GM23338 (cell line): ENCODE data around the gene FNDC3B. TPM values are rescaled to one million over a fixed set of nuclear protein-coding genes. Genes with fewer than 3 reads are reported as not detected.

Experiments used
- ATAC-seq: fragments of 200-7000 bp; cut with Tn5 transposase; 3 replicates; pipeline ENCODE4 v1.9.1; 2020
- DNase-seq: peaks from one replicate; pipeline ENCODE4 v3.0.0-alpha.2; 2015; ENCODE audit warnings: low spot score
- H2AFZ ChIP-seq: fragments of 200-600 bp; sonication (generic); 2 replicates; pipeline ENCODE4 v1.8.0; 2016; ENCODE audit warnings: antibody characterized with exemption, mild to moderate bottlenecking, moderate library complexity
- H3F3A ChIP-seq: fragments of 200-600 bp; sonication (generic); replicated peaks from 2 replicates; pipeline ENCODE4 v1.8.0; 2017; ENCODE audit warnings: antibody characterized with exemption, mixed run types, low read depth
- H3K27ac ChIP-seq: fragments of 200-600 bp; sonication (generic); 2 replicates; pipeline ENCODE4 v1.6.1; 2016; ENCODE audit warnings: low read depth
- H3K27me3 ChIP-seq: fragments of 200-600 bp; sonication (generic); 2 replicates; pipeline ENCODE4 v1.8.0; 2016; ENCODE audit warnings: mild to moderate bottlenecking, mixed run types, moderate library complexity; ENCODE audit not compliant: insufficient read depth
- H3K36me3 ChIP-seq: fragments of 200-600 bp; sonication (generic); 2 replicates; pipeline ENCODE4 v1.8.0; 2016; ENCODE audit warnings: mild to moderate bottlenecking; ENCODE audit not compliant: insufficient read depth
- H3K4me1 ChIP-seq: fragments of 200-600 bp; sonication (generic); 2 replicates; pipeline ENCODE4 v1.8.0; 2016; ENCODE audit warnings: mild to moderate bottlenecking, moderate library complexity; ENCODE audit not compliant: insufficient read depth
- H3K4me2 ChIP-seq: fragments of 200-600 bp; sonication (generic); 2 replicates; pipeline ENCODE4 v1.7.1; 2017; ENCODE audit warnings: mixed run types
- H3K4me3 ChIP-seq: fragments of 200-600 bp; sonication (generic); 2 replicates; pipeline ENCODE4 v1.6.1; 2016; ENCODE audit warnings: mixed run types
- H3K79me2 ChIP-seq: fragments of 200-600 bp; sonication (generic); replicated peaks from 2 replicates; pipeline ENCODE4 v1.8.0; 2017; ENCODE audit warnings: mild to moderate bottlenecking; ENCODE audit not compliant: insufficient read depth
- H3K9me2 ChIP-seq: fragments of 200-600 bp; sonication (generic); 2 replicates; pipeline ENCODE4 v1.8.0; 2017; ENCODE audit not compliant: insufficient read depth
- H4K20me1 ChIP-seq: fragments of 200-600 bp; sonication (generic); replicated peaks from 2 replicates; pipeline ENCODE4 v1.8.0; 2017; ENCODE audit warnings: mild to moderate bottlenecking; ENCODE audit not compliant: insufficient read depth
- H3K27ac Mint-ChIP-seq: 2 replicates; pipeline ENCODE4 v1.8.0; 2020; ENCODE audit warnings: inconsistent platforms, mild to moderate bottlenecking, moderate library complexity, mixed read lengths
- H3K27me3 Mint-ChIP-seq: 3 replicates; pipeline ENCODE4 v1.8.0; 2022; ENCODE audit warnings: low read depth, mild to moderate bottlenecking, moderate library complexity, mixed read lengths, inconsistent platforms; ENCODE audit not compliant: insufficient read depth, poor library complexity
- H3K36me3 Mint-ChIP-seq: 3 replicates; pipeline ENCODE4 v1.8.0; 2021; ENCODE audit warnings: low read depth, mild to moderate bottlenecking, inconsistent platforms, moderate library complexity, mixed read lengths
- H3K4me1 Mint-ChIP-seq: 3 replicates; pipeline ENCODE4 v1.8.0; 2020; ENCODE audit warnings: mild to moderate bottlenecking, inconsistent platforms, mixed read lengths
- H3K4me3 Mint-ChIP-seq: 3 replicates; pipeline ENCODE4 v1.8.0; 2021; ENCODE audit warnings: moderate library complexity, mild to moderate bottlenecking, inconsistent platforms, mixed read lengths
- H3K9me3 Mint-ChIP-seq: 3 replicates; pipeline ENCODE4 v1.8.0; 2020; ENCODE audit warnings: moderate library complexity, mild to moderate bottlenecking, inconsistent platforms, mixed read lengths
- CREB1 ChIP-seq: fragments of 250-450 bp; sonication (Bioruptor Pico); IDR thresholded peaks from 2 replicates; pipeline ENCODE4 v1.5.0; 2020; ENCODE audit warnings: low read depth, mild to moderate bottlenecking, moderate library complexity
- CTCF ChIP-seq, 2 experiments: fragments of 200-600 bp in 1 of 2; sonication (generic) in 1 of 2; conservative IDR thresholded peaks; 2 replicates each; pipeline versions ENCODE4 v1.5.1 to v1.6.1; 2016 to 2017; ENCODE audit warnings: antibody characterized with exemption in 2 of 2, low read depth in 2 of 2, mild to moderate bottlenecking in 2 of 2, moderate library complexity in 1 of 2
- ETS1 ChIP-seq: IDR thresholded peaks from 2 replicates; pipeline ENCODE4 v1.6.1; 2016; ENCODE audit warnings: antibody characterized with exemption
- EZH2 ChIP-seq: fragments of 200-600 bp; sonication (generic); IDR thresholded peaks from one replicate; pipeline ENCODE4 v1.8.0; 2017; ENCODE audit warnings: antibody characterized with exemption, mild to moderate bottlenecking, low read depth; ENCODE audit not compliant: unreplicated experiment
- EZH2phosphoT487 ChIP-seq: fragments of 200-600 bp; sonication (generic); IDR thresholded peaks from one replicate; pipeline ENCODE4 v1.8.1; 2018; ENCODE audit warnings: antibody characterized with exemption; ENCODE audit not compliant: unreplicated experiment
- JUNB ChIP-seq: IDR thresholded peaks from one replicate; pipeline ENCODE4 v1.6.1; 2016; ENCODE audit warnings: antibody characterized with exemption; ENCODE audit not compliant: unreplicated experiment
- NANOG ChIP-seq: IDR thresholded peaks from 2 replicates; pipeline ENCODE4 v1.6.1; 2016; ENCODE audit warnings: antibody characterized with exemption, borderline replicate concordance
- POLR2AphosphoS5 ChIP-seq: IDR thresholded peaks from 2 replicates; pipeline ENCODE4 v1.6.1; 2016; ENCODE audit warnings: antibody characterized with exemption, low read depth
- STAT1 ChIP-seq: IDR thresholded peaks from one replicate; pipeline ENCODE4 v1.6.1; 2016; ENCODE audit warnings: antibody characterized with exemption; ENCODE audit not compliant: unreplicated experiment
- ZNF114 ChIP-seq: fragments of 250-450 bp; sonication (Bioruptor Pico); IDR thresholded peaks from 2 replicates; pipeline ENCODE4 v1.5.0; 2020; ENCODE audit warnings: mild to moderate bottlenecking, moderate library complexity
- ZNF331 ChIP-seq: fragments of 250-450 bp; sonication (Bioruptor Pico); IDR thresholded peaks from 2 replicates; pipeline ENCODE4 v1.5.0; 2020; ENCODE audit warnings: low read depth, mild to moderate bottlenecking, moderate library complexity
- ZNF462 ChIP-seq: fragments of 250-450 bp; sonication (Bioruptor Pico); IDR thresholded peaks from 2 replicates; pipeline ENCODE4 v1.5.0; 2020; ENCODE audit warnings: mild to moderate bottlenecking, moderate library complexity
- polyA plus RNA-seq: library from polyadenylated mRNA; unstranded; fragments of >200 nt; fragmentation: Nextera tagmentation; extraction: Ambion mirVana; gene quantifications from 2 replicates; pipeline ENCODE4 v1.2.1, GENCODE V29; 2016
- total RNA-seq: library from RNA; depleted of rRNA; stranded (reverse); fragments of >200 nt; shearing (Covaris generic); gene quantifications from 2 replicates; pipeline ENCODE4 v1.2.3, GENCODE V29; 2014

The FNDC3B gene
- total and polyA plus RNA-seq, 2 experiments from 2014 or later, result 19.1 to 55.4 TPM

GRCh38 chr3:172354931-172355499 lies 315.6 kb downstream of the FNDC3B start:
- H3K4me1 Mint-ChIP-seq, result no peaks in the 10 kb centered on the region
- H3K4me3 ChIP-seq, result no peak overlapping the region
- DNase-seq, result no peak
- H3K9me2 ChIP-seq, result 0 out of 2 replicates have a peak, but pooled peaks cover 6% of the 10 kb centered on the region
- no peak overlapping the region for H3K4me3 Mint-ChIP-seq
- H3K27me3 ChIP-seq, result no peaks in the 10 kb centered on the region
- H3K9me3 Mint-ChIP-seq, result no peaks in the 10 kb centered on the region
- no peak for TF ChIP-seq ZNF114 (CRISPR knock-in tag)
- no peak for TF ChIP-seq ETS1
- no peak for TF ChIP-seq NANOG
- no peak for TF ChIP-seq ZNF331 (CRISPR knock-in tag)
- no peak for TF ChIP-seq JUNB
- TF ChIP-seq POLR2AphosphoS5, result no peak
- no peak for TF ChIP-seq CREB1 (CRISPR knock-in tag)
- TF ChIP-seq EZH2phosphoT487, result no peak
- TF ChIP-seq EZH2, result no peak
- H3K27me3 Mint-ChIP-seq, result peaks cover 4% of the 10 kb centered on the region
- H2AFZ ChIP-seq, result no peak overlapping the region
- H3K27ac ChIP-seq, result no peak overlapping the region
- no peaks in the 10 kb centered on the region for H3K4me1 ChIP-seq
- no peaks in the 10 kb centered on the region for H3K79me2 ChIP-seq
- H4K20me1 ChIP-seq, result no peaks in the 10 kb centered on the region
- no peaks in the 10 kb centered on the region; the same call in 1 of the 2 replicates for H3K36me3 ChIP-seq
- no peak overlapping the region for H3K4me2 ChIP-seq
- no peak overlapping the region for H3K27ac Mint-ChIP-seq
- H3F3A ChIP-seq, result no peaks in the 10 kb centered on the region
- peaks cover 35% of the 10 kb centered on the region for H3K36me3 Mint-ChIP-seq
- ATAC-seq, result no peak

GRCh38 chr3:172355836-172356235 lies 316.5 kb downstream of the FNDC3B start:
- no peaks in the 10 kb centered on the region for H4K20me1 ChIP-seq
- peaks cover 4% of the 10 kb centered on the region for H3K27me3 Mint-ChIP-seq
- H3K36me3 Mint-ChIP-seq, result peaks cover 38% of the 10 kb centered on the region
- 0 out of 2 replicates have a peak, but pooled peaks cover 6% of the 10 kb centered on the region for H3K9me2 ChIP-seq
- H3K27ac Mint-ChIP-seq, result no peak overlapping the region
- H3F3A ChIP-seq, result no peaks in the 10 kb centered on the region
- no peaks in the 10 kb centered on the region for H3K4me1 ChIP-seq
- ATAC-seq, result no peak
- H3K4me1 Mint-ChIP-seq, result no peaks in the 10 kb centered on the region
- H3K9me3 Mint-ChIP-seq, result no peaks in the 10 kb centered on the region
- no peaks in the 10 kb centered on the region; the same call in 1 of the 2 replicates for H3K36me3 ChIP-seq
- no peak overlapping the region for H3K4me2 ChIP-seq
- H3K27me3 ChIP-seq, result no peaks in the 10 kb centered on the region
- H2AFZ ChIP-seq, result no peak overlapping the region
- H3K79me2 ChIP-seq, result no peaks in the 10 kb centered on the region
- H3K4me3 ChIP-seq, result no peak overlapping the region
- DNase-seq, result no peak
- no peak overlapping the region for H3K27ac ChIP-seq
- H3K4me3 Mint-ChIP-seq, result no peak overlapping the region
- TF ChIP-seq EZH2phosphoT487 (no peak), CREB1 (CRISPR knock-in tag) (no peak), CTCF (conservative IDR thresholded peaks at IDR 0.05; ENCODE audit: low read depth in 2 of 2) (no peak), STAT1 (no peak), ZNF462 (CRISPR knock-in tag) (no peak), ZNF114 (CRISPR knock-in tag) (no peak), NANOG (no peak), ZNF331 (CRISPR knock-in tag) (no peak), EZH2 (no peak), POLR2AphosphoS5 (no peak), JUNB (no peak)
